ENCODE data around the gene FSIP1.

GRCh38 chr15:39657668-39658067 is 125.0 kb downstream of the FSIP1 start:
- TF ChIP-seq CTCF (IDR thresholded peaks at IDR 0.05) = no peak
- no peak for TF ChIP-seq POLR2A (IDR thresholded peaks at IDR 0.05)
